Body of pancreas (tissue), 4 donors: ENCODE data around the gene LPIN2.

Experiments
- POLR2A ChIP-seq, 3 donors: fragments of 450-650 bp; IDR thresholded peaks; one replicate each; pipeline ENCODE4 v1.6.1; 2016; ENCODE audit warnings: antibody characterized with exemption in 3 of 3, mild to moderate bottlenecking in 2 of 3
- TF ChIP-seq, protein P1 (sequence below), 7 experiments: fragments of 450-650 bp in 4 of 7; fragments of 200-600 bp in 3 of 7; sonication (generic) in 3 of 7; IDR thresholded peaks; one replicate each; pipeline ENCODE4 v1.5.1; 2016 to 2019; ENCODE audit warnings: antibody characterized with exemption in 7 of 7

DNA sequence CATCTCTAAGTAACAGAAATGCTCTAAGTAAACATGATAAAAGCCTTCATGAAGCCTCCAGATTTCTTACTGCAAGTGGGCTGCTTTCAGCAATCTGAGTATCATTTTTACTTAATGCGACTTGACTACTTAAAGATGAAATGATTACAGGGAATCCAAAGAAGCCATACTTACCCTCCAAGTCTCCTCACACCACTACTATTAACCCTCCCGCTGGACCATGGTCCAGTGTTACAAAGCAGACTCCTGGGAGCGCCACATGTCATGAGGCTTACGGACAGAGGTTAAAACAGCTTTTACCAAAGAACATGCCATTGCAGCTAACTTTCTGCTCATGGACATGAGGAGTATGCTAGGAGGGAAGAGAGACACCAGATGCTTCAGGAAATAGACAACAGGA is 46.4 kb downstream of the LPIN2 start:
- TF ChIP-seq, protein P1, sequence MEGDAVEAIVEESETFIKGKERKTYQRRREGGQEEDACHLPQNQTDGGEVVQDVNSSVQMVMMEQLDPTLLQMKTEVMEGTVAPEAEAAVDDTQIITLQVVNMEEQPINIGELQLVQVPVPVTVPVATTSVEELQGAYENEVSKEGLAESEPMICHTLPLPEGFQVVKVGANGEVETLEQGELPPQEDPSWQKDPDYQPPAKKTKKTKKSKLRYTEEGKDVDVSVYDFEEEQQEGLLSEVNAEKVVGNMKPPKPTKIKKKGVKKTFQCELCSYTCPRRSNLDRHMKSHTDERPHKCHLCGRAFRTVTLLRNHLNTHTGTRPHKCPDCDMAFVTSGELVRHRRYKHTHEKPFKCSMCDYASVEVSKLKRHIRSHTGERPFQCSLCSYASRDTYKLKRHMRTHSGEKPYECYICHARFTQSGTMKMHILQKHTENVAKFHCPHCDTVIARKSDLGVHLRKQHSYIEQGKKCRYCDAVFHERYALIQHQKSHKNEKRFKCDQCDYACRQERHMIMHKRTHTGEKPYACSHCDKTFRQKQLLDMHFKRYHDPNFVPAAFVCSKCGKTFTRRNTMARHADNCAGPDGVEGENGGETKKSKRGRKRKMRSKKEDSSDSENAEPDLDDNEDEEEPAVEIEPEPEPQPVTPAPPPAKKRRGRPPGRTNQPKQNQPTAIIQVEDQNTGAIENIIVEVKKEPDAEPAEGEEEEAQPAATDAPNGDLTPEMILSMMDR (IDR thresholded peaks at IDR 0.05), result no peak
- no peak for TF ChIP-seq POLR2A (IDR thresholded peaks at IDR 0.05)
